HepG2 (cell line): ENCODE measurements around the gene EVI2B. TPM values are rescaled to one million over a fixed set of nuclear protein-coding genes. Genes with fewer than 3 reads are reported as not detected.

Experiments
- ATAC-seq: fragments of 200-7000 bp; cut with Tn5 transposase; 3 replicates; pipeline ENCODE4 v1.9.1; 2020; ENCODE audit warnings: mild to moderate bottlenecking, moderate library complexity
- BruUV-seq: library from RNA; stranded (reverse); fragments of 400-500 nt; replicated peaks from 2 replicates; lab custom pipeline; 2021; lab: Mats Ljungman, UMichigan
- CTCF ChIA-PET: fragments of 300-600 bp; formaldehyde crosslinking; extraction: SDS; loops from one replicate; lab custom pipeline; 2021; ENCODE audit warnings: low total read pairs, inconsistent platforms, low intra/inter-chr PET ratio; lab: Yijun Ruan, JAX
- POLR2A ChIA-PET: fragments of 350-600 bp; sonication (Branson Sonifier 250); formaldehyde crosslinking; loops from one replicate; lab custom pipeline; 2020; ENCODE audit warnings: antibody characterized with exemption, inconsistent platforms; lab: Yijun Ruan, JAX
- DNase-seq: peaks from one replicate; pipeline ENCODE4 v3.0.0-alpha.2; 2015; ENCODE audit warnings: low spot score
- FAIRE-seq: peaks from 3 replicates; lab custom pipeline; 2011; peaks lifted over from hg19 to GRCh38; lab: Jason Lieb, UNC
- H2AFZ ChIP-seq: one replicate; pipeline ENCODE4 v1.6.1; 2011; ENCODE audit warnings: low read length, inconsistent platforms
- H3K27ac ChIP-seq: fragments of 300-600 bp; 3 replicates; pipeline ENCODE4 v1.8.0; 2011; ENCODE audit warnings: mixed run types, mild to moderate bottlenecking, mixed read lengths, low read length, inconsistent platforms; ENCODE audit not compliant: insufficient read depth; ENCODE audit errors: extremely low read length
- H3K27me3 ChIP-seq, 2 experiments: fragments of 200-600 bp in 1 of 2; 2 replicates in 1 of 2; 3 replicates in 1 of 2; pipeline versions ENCODE4 v1.6.0 to v1.8.0; 2011; ENCODE audit warnings: low read length in 2 of 2, mild to moderate bottlenecking in 2 of 2, moderate library complexity in 2 of 2, inconsistent platforms in 1 of 2; ENCODE audit not compliant: insufficient read depth in 2 of 2, control insufficient read depth in 1 of 2
- H3K36me3 ChIP-seq, 2 experiments: fragments of 200-600 bp in 1 of 2; replicated peaks in 1 of 2; 2 replicates in 1 of 2; 3 replicates in 1 of 2; pipeline versions ENCODE4 v1.5.1 to v1.8.0; 2011; ENCODE audit warnings: low read length in 2 of 2, inconsistent platforms in 1 of 2; ENCODE audit not compliant: insufficient read depth in 2 of 2, control insufficient read depth in 1 of 2
- H3K4me1 ChIP-seq: 2 replicates; pipeline ENCODE4 v1.5.1; 2012; ENCODE audit warnings: low read length, inconsistent platforms; ENCODE audit not compliant: insufficient read depth
- H3K4me2 ChIP-seq: 2 replicates; pipeline ENCODE4 v1.6.0; 2011; ENCODE audit warnings: low read depth, low read length, inconsistent platforms
- H3K4me3 ChIP-seq, 3 experiments: fragments of 200-600 bp in 1 of 3; sonication (generic), shearing (Covaris generic) in 1 of 3; replicated peaks in 1 of 3; 2 replicates each; pipeline ENCODE4 v1.5.1; 2011 to 2016; ENCODE audit warnings: low read length in 3 of 3, inconsistent platforms in 2 of 3, low read depth in 2 of 3, mild to moderate bottlenecking in 2 of 3, control low read depth in 1 of 3, mixed read lengths in 1 of 3; ENCODE audit not compliant: insufficient read depth in 1 of 3
- H3K79me2 ChIP-seq: one replicate; pipeline ENCODE4 v1.6.1; 2011; ENCODE audit warnings: low read length, inconsistent platforms; ENCODE audit not compliant: insufficient read depth
- H3K9ac ChIP-seq: 2 replicates; pipeline ENCODE4 v1.6.0; 2011; ENCODE audit warnings: mild to moderate bottlenecking, low read depth, low read length, inconsistent platforms; ENCODE audit not compliant: insufficient read depth
- H3K9me3 ChIP-seq: 2 replicates; pipeline ENCODE4 v1.5.1; 2012; ENCODE audit warnings: mild to moderate bottlenecking, low read length
- H4K20me1 ChIP-seq: 2 replicates; pipeline ENCODE4 v1.6.0; 2011; ENCODE audit warnings: inconsistent platforms, mild to moderate bottlenecking, low read length, moderate library complexity; ENCODE audit not compliant: insufficient read depth
- ARID3A ChIP-seq: IDR thresholded peaks from 2 replicates; pipeline ENCODE4 v1.6.1; 2012; ENCODE audit warnings: low read depth, low read length, improper control_type of control experiment
- SALL2 ChIP-seq: sonication (generic); formaldehyde crosslinking; IDR thresholded peaks from 2 replicates; pipeline ENCODE4 v1.8.1; 2023; ENCODE audit warnings: mild to moderate bottlenecking, missing genetic modification reagents, inconsistent platforms
- SMARCE1 ChIP-seq: fragments of 450-650 bp; IDR thresholded peaks from 2 replicates; pipeline ENCODE4 v1.6.1; 2017; ENCODE audit warnings: borderline replicate concordance
- YEATS2 ChIP-seq: sonication (generic); formaldehyde crosslinking; IDR thresholded peaks from 2 replicates; pipeline ENCODE4 v1.4.0; 2020; ENCODE audit warnings: missing genetic modification reagents, borderline replicate concordance
- ZBTB2 ChIP-seq: sonication (generic); formaldehyde crosslinking; IDR thresholded peaks from 2 replicates; pipeline ENCODE4 v1.8.0; 2022; ENCODE audit warnings: low read depth, missing genetic modification reagents
- ZNF430 ChIP-seq: sonication (generic); formaldehyde crosslinking; IDR thresholded peaks from 2 replicates; pipeline ENCODE4 v1.9.0; 2021; ENCODE audit warnings: mild to moderate bottlenecking, missing genetic modification reagents
- ZNF703 ChIP-seq: sonication (generic); formaldehyde crosslinking; IDR thresholded peaks from 2 replicates; pipeline ENCODE4 v1.5.1; 2020; ENCODE audit warnings: missing genetic modification reagents, mild to moderate bottlenecking, moderate library complexity, borderline replicate concordance
- WGBS: methylation state at CpG from one replicate; pipeline ENCODE4 v1.1.6; 2017; ENCODE audit warnings: low lambda C conversion rate; 5-methylcytosine and 5-hydroxymethylcytosine counted together
- in situ Hi-C: cut with HindIII; loops from 2 replicates; pipeline ENCODE4 v1.10.0; 2017; ENCODE audit warnings: low pct_unique_long_range_greater_than_20kb; ENCODE audit not compliant: extremely low pct_ligation_motif_present
- intact Hi-C: fragments of 100-400 bp; cut with micrococcal nuclease; formaldehyde crosslinking; loops from one replicate; pipeline ENCODE4 v1.10.0; 2022; ENCODE audit not compliant: unreplicated experiment
- polyA plus RNA-seq, 8 experiments: library from polyadenylated mRNA; depleted of rRNA in 3 of 8; stranded (reverse) in 7 of 8; unstranded in 1 of 8; fragments of >200 nt; fragmentation: Illumina TruSeq in 4 of 8; extraction: Trizol in 4 of 8; gene quantifications; 2 replicates each; pipeline versions ENCODE4 v1.2.1 to v1.2.3, GENCODE V29; 2011 to 2016; ENCODE audit warnings: low read depth in 4 of 8, missing spikeins in 1 of 8, mixed read lengths in 1 of 8; ENCODE audit not compliant: insufficient read depth in 1 of 8
- total RNA-seq, 5 experiments: library from RNA; depleted of rRNA; stranded (reverse); fragments of >200 nt; fragmentation: Illumina TruSeq; extraction: Trizol; gene quantifications; 2 replicates each; pipeline ENCODE4 v1.2.3, GENCODE V29; 2016; ENCODE audit warnings: low read depth in 1 of 5
- TF ChIP-seq, protein P1 (sequence below): sonication (generic); formaldehyde crosslinking; IDR thresholded peaks from 2 replicates; pipeline ENCODE4 v1.4.0; 2020; ENCODE audit warnings: mild to moderate bottlenecking, missing genetic modification reagents

Gene EVI2B
- total and polyA plus RNA-seq, 2 of the 13 experiments (the other 11 are each of a cell fraction or from before 2014, with no cell fraction given) = not detected

DNA sequence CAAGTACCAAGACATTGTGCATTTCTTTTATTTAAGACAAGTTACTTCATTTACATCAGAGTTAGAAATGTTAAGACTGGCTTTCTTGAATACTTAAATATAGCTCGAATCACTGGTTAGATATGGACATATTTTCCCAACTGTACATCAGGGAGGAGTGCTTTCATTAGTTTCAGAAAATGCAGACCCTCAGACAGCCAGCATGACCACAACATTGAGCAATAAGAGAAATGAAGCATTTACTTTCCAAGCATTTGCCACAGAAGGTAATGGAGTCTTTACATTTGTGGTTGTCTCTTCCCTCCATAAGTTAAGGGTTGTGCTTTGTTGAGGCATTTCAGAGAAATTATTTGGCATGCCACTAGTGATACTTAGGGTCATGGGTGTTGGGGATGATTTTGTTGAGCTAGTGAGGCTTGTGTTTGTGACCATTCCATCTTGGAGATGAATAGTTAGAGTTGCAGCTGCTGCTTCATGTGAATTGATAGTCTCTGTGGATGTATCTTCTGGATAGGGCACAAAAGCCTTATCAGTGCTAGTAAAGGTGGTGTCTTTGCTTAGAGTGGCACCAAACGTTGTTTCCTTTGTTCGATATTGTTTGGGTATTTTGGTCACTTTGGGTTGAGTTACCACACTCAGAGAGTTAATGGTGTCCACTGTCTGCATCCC is 18.9 kb downstream of the EVI2B start (continued):
- TF ChIP-seq ZNF703 (CRISPR knock-in tag) (no peak), ARID3A (no peak)

DNA sequence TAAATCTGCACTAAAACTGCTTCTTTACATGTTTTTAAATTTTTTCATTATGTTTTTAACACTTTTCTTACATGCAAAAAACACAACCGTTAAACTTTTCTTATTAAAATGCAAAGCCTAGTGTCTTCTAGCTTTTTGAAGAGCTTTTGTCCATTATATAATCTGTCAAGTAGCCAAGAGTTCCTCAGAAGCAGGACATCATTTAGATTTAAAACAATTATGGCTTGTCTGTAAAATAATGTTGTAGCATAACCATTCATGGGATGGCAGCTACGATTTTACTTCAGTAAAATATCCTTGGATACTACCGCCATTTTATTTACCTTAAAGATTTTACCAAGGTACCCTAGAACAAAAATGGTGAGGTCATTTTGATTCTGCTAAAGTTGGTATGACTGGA is 19.6 kb downstream of the EVI2B start:
- no peak for DNase-seq
- Histone ChIP-seq H3K79me2 (no peaks in the 10 kb centered on the region), H3K4me1 (no peaks in the 10 kb centered on the region), H4K20me1 (no peaks in the 10 kb centered on the region), H3K27me3 (no peaks in the 10 kb centered on the region), H3K9me3 (no peaks in the 10 kb centered on the region), H3K4me3 (no peak overlapping the region), H3K36me3 (no peaks in the 10 kb centered on the region; a peak in 2 of 5 replicates), H2AFZ (no peak overlapping the region), H3K9ac (no peak overlapping the region), H3K4me2 (no peak overlapping the region), H3K27ac (no peak overlapping the region)
- ChIA-PET POLR2A (no interaction called here), CTCF (no interaction called here)
- in situ Hi-C loops (no loop called here), intact Hi-C loops (no loop called here)
- no peak for FAIRE-seq
- TF ChIP-seq SALL2 (CRISPR knock-in tag) (no peak), SMARCE1 (no peak), ZBTB2 (CRISPR knock-in tag) (no peak), YEATS2 (CRISPR knock-in tag) (no peak), ZNF430 (CRISPR knock-in tag) (no peak)
- TF ChIP-seq, protein P1, sequence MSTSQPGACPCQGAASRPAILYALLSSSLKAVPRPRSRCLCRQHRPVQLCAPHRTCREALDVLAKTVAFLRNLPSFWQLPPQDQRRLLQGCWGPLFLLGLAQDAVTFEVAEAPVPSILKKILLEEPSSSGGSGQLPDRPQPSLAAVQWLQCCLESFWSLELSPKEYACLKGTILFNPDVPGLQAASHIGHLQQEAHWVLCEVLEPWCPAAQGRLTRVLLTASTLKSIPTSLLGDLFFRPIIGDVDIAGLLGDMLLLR (CRISPR knock-in tag) = no peak
- 96% methylated on average over 3 of the region's 3 CpGs for WGBS
- BruUV-seq = no TSS peak
- ATAC-seq = no peak
